Central memory CD4-positive, alpha-beta T cell (primary cell): ENCODE measurements around the gene PLA2G4B.

Source experiments
- DNase-seq: peaks from one replicate; pipeline ENCODE4 v3.0.0; 2022
- total RNA-seq, 3 experiments: gene quantifications; one replicate each; lab custom pipeline; 2026; lab: John Stamatoyannopoulos, UW

PLA2G4B gene, protein sequence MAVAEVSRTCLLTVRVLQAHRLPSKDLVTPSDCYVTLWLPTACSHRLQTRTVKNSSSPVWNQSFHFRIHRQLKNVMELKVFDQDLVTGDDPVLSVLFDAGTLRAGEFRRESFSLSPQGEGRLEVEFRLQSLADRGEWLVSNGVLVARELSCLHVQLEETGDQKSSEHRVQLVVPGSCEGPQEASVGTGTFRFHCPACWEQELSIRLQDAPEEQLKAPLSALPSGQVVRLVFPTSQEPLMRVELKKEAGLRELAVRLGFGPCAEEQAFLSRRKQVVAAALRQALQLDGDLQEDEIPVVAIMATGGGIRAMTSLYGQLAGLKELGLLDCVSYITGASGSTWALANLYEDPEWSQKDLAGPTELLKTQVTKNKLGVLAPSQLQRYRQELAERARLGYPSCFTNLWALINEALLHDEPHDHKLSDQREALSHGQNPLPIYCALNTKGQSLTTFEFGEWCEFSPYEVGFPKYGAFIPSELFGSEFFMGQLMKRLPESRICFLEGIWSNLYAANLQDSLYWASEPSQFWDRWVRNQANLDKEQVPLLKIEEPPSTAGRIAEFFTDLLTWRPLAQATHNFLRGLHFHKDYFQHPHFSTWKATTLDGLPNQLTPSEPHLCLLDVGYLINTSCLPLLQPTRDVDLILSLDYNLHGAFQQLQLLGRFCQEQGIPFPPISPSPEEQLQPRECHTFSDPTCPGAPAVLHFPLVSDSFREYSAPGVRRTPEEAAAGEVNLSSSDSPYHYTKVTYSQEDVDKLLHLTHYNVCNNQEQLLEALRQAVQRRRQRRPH
- total RNA-seq = 0.42 to 5.8 (median 2.3) reads per million in 3 experiments

DNA sequence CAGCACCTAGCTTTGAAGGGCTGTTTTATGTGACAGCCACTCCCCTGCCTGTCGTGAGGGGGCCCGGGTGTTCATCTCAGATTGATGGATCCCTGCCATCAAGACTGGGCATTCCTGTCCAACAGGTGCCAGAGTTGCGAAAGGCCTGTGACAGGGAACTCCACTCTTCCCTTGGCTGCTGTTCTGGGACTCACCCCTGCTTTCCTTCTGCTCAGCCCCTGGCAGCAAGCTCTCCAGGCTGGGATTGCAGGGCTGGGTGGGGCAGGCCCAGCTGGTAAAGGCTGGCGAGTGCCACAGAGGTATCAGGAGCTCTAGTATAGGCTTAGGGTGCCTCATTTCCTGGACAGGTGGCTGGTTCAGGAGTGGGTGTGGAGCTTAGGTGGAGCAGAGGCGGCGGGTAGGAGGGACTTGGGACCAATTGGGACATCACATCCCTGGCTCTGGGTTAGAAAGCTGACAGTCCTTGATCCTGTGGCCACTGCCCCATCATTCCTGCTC is at the start of gene PLA2G4B:
Gene PLA2G4B, plus strand, starts transcription at position 448 of the 498 bp plus-strand sequence. CDS start 67 bp downstream, outside the sequence.
- DNase-seq = no peak

DNA sequence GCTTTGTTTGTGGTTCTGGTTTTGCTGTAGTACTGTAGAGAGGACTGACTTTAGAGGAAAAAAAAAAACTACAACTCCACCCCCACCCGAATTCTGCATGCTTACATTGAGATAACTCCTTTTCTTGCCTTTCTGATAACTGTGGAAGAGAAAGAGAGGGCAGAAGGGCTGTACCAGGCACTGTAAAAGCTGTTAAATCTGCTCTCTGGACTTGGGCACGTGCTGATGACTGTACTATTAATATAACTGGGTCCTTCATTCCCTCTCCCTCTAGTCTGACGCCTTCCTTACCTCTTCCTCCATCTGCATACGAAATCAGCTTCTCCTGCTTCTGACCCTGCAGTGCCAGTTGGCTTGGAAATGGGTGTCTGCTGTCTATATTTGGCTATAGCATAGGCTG is 49.4 kb upstream of the PLA2G4B start:
- DNase-seq = no peak

DNA sequence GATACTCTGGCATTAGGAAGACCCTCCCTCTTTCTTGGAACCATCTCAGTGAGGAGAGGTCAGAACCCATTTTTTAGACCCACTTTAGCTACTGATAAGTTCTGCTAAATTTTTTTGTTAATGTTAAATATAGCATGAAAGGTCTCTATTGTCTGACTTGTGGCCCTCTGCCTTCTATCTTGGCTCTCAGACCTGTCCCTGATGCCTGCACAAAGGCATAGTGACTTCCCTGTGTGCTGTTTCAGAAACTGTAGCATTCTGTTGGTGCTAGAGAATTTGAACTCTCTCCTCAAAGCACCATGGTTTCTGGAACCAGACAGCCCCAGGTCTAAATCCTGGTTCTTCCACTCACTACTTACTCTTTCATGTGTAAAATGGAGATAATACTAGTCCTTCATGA is 49.0 kb upstream of the PLA2G4B start:
- no peak for DNase-seq

DNA sequence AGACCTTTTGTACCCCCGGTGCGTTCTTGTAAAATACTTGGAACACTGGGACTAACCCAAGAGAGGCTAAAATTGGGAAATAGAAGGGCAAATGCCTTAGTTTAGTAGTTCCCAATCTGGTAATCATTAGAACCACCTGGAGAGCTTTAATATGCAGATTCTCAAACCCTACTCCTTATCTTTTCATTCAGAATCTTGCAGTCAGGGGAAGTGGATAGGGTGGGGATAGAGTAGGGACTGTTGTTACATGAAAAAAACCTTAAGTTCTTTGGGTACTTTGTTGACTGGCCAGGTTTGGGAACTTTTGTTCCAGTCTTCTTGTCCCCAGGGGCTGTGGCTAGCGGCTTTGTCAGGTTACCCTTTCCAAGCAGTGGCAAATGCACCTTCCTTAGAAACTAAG is 48.5 kb upstream of the PLA2G4B start:
- no peak for DNase-seq

DNA sequence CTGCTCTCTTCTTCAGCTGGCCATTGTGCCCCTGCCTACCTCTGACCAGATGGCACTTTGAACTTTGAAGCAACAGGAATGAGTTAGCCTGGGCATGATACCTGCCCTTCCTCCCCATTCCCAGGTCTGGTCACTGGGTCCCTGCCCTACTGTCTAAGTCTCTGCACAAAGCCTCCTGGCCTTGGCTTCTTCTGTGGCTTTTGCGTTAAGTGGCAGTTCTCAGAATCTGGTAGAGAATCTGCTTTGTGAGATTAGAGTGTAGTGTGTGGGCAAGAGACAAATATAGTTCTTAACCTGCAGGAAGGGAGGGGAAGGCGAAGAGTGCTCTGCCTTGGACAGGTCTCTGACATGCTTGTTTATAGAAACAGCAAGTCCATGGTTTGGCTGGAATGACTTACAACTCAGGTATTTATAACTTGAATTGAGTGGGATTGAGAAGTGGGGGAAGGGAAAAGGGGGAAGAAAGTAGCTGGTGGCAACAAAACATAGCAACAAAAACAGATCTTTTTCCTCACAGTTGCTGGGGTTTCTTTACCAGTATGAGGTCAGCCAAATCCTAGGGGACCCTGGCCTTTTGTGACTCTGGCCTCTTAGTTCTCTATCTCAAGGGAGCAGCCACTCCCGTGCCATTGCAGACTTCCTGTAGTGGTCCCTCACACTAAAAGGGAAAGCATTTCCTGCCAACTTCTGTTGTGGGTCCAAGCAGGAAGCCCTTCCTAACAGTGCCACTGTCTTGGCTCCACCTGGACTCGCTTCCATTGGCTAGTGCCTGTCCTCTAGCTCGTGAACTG is 47.7 kb upstream of the PLA2G4B start:
- no peak for DNase-seq

DNA sequence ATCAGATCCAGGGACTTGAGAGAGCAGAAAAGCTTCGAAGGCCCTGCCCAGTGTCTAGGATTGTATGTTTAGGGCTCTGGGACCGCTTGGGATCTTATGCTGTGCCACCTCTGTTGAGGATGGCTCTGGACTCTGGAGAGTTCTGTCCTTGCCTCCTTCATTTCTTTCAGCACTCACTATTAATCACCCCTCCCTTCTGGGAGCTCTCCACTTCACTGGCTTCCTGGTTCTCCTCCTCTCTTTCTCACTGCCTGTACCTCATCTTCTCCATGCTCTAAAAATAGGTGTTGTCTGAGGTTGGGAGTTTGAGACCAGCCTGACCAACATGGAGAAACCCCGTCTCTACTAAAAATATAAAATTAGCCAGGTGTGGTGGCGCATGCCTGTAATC is 47.1 kb upstream of the PLA2G4B start:
- no peak for DNase-seq

DNA sequence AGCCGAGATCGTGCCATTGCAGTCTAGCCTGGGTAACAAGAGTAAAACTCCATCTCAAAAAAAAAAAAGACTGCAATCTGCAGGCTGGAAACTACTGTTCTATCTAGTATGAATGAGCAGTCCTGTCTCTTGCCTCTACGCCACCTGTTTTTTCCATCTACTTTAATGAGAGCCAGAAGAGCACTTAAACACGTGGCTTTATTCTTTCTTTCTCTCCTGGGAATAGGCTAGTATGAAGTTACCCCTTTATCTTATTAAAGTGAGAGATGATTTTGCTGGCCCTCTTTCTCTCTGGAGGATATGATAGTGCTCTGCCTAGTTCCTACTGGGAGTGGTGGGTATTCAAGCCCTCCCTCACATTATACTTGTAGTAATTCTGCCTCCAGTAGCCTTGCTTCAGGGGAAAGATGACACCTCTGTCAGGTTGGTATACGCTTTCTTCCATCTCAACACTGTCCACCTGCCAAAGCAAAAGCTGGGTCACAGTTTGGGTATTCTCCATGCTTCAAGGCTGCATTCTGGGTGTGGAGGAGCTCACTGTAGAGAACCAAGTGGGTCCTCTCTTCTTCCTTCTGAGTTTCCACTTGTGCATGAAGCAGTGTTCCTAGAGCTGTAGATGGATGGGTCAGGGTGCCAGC is 46.5 kb upstream of the PLA2G4B start:
- no peak for DNase-seq

DNA sequence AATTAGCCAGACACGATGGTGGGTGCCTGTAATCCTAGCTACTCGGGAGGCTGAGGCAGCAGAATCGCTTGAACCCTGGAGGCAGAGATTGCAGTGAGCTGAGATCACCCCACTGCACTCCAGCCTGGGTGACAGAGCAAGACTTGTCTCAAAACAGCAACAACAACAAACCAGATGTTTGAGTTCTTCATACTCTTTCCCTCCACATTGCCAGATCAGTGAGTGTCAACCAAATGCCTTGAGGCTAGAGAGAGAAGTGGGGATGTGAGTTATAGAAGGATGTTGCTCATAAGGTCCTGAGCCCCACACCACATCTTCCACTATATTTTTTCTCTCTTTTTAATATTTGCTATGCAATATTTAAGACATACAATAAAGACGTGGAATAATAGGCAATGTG is 44.6 kb upstream of the PLA2G4B start:
- DNase-seq = no peak

DNA sequence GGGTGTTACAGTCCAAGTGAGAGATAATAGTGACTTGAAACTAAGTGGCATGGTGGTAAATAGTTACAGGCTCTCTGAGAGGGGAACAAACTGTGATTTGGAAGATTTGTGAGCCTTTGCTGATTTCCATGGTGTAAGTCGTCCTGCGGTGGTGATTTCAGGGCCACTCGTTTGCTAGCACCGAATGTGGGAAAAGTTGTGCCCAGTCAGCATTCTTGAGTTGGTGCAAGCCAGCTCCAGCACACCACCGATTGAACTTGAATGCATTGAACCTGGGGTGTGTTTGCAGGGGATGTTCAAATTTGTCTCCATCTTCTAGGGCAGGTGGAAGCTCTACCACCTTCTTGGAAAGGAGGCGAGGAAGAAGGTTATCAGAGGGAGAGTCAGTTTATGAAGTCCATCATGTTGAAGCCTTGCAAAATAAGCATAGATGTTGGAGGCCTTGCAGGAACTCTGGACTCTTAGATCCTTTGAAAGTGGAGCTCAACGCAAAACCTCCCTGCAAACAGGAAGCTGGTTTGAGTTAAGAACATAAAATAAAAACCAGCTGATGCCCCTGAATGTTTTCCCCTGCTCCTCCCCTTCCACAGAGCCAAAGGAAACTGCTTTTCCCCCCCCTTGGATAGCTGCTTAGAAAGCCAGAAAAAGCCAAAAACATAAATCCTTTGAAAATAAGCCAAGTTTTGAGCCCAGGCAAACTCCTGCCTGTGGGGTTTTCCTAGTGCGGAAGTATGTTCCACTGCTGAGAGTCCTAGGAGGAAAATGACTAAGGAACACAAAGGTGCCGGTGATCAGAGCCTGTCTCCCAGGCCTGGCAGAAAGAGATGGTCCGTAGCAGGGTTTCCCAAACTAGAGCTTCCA is 42.4 kb upstream of the PLA2G4B start:
- DNase-seq = no peak

DNA sequence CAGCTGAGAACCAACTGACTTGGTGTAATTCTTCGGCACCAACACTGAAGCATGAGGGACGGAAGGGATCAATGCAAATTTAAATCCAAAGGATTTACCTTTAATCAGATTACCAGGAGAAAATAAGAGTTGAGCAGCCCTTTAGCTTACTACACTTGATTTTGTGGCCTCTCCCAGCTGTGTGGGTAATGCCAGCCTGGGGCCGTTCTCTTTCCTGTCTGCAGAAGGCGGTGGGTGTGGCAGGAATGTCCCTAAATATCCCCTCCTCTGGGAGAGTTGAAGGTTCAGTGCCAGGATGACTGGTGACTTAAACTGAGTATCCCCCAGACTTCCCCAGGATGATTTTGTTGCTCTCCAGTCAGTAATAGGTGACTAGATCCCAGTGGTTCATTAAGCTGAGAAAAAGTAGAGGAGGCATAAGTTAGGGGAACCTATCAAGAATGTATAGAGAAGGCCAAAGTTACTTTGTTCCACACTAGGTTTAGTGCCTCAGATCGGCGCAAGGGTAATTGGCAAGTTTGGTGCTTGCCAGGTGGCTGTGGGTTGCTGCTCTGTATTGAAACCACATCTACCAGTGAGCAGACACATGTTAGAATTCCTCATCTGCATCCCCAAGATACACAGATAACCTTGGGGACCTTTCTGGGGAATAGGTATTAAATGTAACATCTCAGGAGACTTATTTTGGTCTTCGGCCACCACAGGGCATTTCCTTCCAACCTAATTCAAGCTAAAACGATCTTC is 41.3 kb upstream of the PLA2G4B start:
- no peak for DNase-seq

DNA sequence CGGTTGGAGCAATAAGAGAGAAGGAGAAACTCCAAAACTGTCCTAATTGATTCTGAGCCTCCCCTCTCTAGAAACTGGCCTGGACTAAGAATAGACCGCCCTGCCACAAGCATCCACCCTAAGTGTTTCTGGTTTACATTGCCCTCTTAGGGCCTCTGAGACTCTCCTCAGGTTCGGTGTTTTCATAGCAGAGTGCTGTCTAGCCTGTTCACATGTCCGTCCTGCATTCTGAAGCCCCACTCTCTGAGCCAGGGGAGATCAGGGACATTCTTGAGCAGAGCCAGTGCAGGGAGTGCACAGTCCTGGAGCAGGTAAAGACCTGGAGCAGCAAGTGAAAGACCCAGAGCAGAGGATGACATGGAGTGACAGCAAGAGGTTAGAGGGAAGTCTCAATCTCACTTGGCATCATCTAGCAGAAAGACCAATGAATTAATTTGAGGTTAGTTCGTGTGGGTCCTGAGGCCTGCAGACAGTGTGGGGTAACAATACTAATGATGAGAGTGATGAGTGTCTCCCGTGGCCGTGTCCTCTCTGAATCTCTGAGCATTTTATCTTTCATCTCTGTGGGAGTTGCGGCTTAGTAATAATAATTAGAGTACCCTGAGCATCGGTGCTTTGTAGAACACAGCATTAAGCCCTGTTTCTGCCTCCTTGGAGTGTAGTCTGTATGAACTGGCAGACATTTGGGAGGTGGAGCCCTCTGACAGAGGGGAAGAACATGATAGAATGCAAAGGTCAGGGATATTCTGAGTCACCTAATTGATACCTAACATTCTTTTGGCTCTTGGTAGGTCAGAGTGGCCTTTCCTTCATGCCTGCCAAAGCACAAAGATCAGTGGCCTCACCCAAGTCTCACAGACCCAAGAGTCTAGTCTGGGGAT is 39.8 kb upstream of the PLA2G4B start:
- no peak for DNase-seq

DNA sequence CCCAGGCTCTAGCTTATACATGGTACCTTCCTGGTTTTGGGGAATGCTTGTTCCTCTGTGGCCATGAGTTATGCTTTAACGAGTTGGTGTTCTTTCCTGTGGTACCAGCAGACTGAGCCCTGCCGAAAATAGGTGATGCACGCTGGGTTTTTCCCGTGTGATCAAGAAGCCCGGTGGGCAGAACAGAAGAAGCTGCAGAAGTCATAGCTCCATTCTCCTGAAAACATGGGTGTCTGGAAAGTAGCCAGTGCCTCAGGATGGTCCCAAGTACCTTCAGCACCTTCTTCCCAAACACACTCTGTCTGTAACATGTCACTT is 39.2 kb upstream of the PLA2G4B start:
- DNase-seq = no peak

DNA sequence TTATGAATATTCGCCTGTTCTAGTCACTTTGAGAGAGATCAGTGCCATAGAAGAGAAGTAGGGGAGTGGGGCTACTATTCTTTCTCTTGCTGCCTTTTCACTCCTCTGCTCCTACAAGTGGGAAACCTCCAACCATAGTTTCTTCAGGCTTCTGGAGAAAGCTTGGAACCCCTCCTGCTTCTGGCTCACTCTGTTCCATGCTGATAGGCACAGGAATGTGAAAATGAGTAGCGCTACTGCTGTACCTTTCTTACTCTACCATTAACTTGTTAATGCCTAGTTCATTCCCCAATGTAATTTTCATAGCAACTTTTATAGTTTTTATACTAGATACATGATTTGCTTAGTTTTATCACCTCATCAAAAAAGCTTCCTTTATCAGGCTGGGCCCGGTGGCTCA is 37.5 kb upstream of the PLA2G4B start:
- DNase-seq = no peak

DNA sequence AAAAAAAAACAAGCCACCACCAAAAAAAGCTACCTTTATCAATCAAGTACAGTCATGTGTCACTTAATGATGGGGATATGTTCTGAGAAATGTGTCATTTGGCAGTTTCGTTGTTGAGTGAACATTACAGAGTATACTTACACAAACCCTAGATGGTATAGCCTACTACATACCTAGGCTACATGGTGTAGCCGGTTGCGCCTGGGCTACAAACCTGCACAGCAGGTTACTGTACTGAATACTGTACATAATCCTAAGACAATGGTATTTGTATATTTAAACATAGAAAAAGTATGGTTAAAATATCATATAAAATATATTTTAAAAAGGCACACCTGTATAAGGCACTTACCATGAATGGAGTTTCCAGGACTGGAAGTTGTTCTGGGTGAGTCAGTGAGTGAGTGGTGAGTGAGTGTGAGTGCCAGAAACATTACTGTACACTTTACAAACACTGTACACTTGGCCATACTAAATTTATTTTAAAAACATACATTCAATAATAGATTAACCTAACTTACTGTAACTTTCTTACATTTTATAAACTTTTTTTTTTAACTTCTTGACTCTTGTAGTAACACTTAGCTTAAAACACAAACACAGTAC is 36.7 kb upstream of the PLA2G4B start:
- DNase-seq = no peak

DNA sequence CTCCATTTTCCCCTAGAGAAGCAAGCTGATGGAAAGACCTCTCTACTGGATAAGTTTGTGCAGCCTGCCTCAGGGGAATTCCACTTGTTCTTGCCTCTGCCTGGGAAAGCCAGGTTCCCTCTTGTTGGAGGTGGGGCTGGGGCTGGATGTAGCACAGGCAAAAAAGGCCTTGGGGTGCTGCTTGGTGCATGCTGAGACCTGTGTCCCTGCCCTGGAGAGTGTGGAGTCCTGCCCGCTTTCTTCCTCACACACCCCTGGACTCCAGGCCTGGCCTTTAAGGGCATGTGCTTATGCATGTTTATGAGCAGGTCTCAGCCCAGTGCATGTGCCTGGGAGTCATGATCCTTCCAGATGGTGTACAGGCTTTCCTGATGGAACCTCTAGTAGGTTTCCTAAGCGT is 34.3 kb upstream of the PLA2G4B start:
- no peak for DNase-seq

DNA sequence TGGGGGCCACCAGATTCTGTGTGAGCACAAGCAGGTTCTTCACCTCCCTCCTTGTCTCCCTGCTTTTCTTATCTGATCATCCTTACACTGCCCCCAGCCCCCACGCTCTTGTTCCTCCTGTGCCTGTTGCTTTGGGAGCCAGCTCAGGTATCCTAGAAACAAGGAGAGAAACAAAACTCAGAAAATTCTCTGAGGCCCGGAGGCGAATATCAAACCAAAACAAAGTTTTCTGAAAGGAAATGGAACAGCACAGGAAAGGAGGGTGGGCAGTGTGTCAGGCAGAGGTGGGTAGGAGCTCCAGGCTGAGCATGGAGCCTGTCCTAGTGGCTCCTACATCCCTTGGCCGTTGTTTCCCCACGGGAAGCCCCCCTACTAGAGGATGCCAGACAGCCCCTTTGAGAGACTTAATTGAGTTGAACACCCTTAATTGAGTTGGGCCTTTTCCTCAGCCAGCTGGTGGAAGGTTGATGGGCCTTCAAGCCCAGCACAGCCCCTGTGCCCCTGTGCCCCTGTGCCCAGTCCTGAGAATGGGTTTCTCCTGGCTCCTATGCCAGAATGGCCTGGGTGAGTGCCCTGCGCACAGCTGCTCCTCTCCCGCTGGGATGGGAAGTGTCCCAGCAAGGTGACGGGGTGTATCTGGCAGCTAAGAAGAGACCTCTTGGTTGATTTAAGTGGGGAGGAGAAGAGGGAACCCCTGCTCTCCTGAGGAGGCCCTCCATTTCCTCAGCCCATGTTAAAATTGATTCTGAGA is 33.6 kb upstream of the PLA2G4B start:
- no peak for DNase-seq

DNA sequence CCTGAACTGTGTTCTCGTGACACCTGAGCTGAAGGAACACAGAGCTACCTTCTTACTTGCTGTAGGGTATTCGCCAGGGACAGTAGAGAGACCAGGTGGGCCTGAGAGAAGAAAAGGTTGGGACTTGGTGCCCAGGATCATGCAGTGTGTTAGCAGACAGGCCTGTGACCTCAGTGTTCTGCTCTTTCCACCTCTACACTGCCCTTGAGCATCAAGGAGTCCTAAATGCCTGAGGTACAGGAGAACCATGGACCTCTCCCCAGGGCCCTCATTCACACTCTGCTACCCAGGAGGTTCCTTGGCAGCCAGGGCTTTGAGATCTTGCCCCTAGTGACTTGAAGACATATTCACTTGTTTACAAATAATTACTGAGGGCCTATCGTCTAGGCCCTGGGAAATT is 32.9 kb upstream of the PLA2G4B start:
- DNase-seq = no peak

DNA sequence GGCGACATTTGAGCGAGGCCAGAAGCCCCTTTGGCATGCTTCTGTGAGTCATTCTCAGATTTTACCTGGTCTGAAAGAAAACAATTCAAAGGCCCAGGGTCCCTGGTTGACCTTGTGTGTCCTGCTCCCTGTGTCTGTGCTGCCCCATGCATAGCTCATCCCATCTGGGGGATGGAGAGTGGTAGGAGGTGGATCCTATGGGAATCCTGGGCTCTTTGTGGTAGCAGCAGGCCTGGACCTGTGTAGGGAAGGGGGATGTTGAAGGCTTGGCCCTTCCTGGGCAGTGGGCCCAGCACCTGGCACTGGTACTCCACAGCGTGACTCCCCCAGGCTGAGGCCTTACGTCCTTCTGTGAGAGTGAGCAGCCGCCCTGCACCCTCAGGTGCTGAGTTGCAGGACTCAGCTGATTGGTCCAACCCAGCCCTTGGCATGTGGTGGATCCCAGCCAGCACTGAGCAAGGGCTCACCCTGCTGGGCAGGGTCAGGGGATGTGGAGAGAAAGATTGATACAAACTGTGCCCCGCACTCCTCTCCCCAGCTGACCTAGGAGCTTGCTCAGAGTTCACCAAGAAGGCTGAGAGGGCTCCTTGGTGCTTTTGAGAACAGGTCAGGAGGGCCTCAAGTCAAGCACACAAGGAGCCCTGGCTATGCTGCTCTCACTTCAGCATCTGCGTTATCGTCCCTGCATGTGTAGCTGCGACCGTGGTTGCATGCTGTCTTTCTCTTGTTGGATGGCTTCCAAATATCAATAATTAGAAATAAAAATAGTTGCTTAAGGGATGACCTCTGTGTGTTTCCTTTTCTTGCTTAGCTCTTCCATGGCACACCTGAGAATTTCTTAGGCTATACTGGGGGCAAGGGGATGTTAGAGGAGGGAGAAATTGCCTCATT is 32.1 kb upstream of the PLA2G4B start:
- no peak for DNase-seq
